Activated T-cell treated with anti-CD3 and anti-CD28 coated beads, Interleukin-2, amount 50 U/mL, for 24 hours (primary cell): Measurements from ENCODE around the gene TPK1.
"Not testable (repeated sequence)": the region's sequence is repeated elsewhere in the genome, so short reads cannot be mapped to it uniquely, and the experiment has no call there.

ENCODE experiments used
- DNase-seq: peaks from one replicate; pipeline ENCODE4 v3.0.0-alpha.2; 2020
- H3K27ac Mint-ChIP-seq: 2 replicates; pipeline ENCODE4 v1.8.0; 2020; ENCODE audit warnings: mild to moderate bottlenecking, mixed read lengths
- H3K27me3 Mint-ChIP-seq: 2 replicates; pipeline ENCODE4 v1.8.0; 2020; ENCODE audit warnings: mixed read lengths
- H3K36me3 Mint-ChIP-seq: 2 replicates; pipeline ENCODE4 v1.8.0; 2020; ENCODE audit warnings: low read depth, mixed read lengths
- H3K4me1 Mint-ChIP-seq: 2 replicates; pipeline ENCODE4 v1.8.0; 2020; ENCODE audit warnings: low read depth, mixed read lengths
- H3K4me3 Mint-ChIP-seq: 2 replicates; pipeline ENCODE4 v1.8.0; 2020; ENCODE audit warnings: mild to moderate bottlenecking, moderate library complexity, mixed read lengths
- H3K9me3 Mint-ChIP-seq: 2 replicates; pipeline ENCODE4 v1.8.0; 2020; ENCODE audit warnings: mixed read lengths

TPK1 gene

DNA sequence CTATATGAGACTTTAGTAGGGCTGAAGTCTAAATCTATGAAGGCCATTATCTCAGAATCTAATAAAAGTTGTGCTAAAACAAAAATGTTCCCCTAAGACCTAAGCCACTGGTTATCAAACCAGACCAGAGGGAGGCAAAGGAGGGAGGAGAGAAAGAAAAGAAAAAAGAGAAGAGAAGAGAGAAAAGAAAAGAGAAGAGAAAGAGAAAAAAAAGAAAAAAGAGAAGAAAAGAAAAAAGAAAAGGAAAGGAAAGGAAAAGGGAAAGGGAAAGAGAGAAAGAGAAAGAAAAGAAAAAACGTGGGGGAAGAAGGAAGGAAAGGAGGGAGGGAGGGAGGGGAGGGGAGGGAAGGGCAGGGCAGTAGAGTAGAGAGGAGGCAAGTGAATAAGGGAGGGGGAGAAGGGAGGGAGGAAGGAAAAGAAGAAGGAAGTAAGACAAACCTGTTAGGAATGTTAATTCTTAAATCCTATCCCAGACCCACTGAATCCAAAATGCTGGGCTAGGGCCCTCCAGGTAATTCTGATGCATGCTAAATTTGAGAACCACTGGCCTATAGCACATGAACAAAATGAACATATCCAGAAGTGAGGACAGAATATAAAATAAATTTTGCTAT is 98.9 kb downstream of the TPK1 start:
- H3K36me3 Mint-ChIP-seq: no peaks in the 10 kb centered on the region
- H3K27ac Mint-ChIP-seq: no peak overlapping the region
- no peaks in the 10 kb centered on the region for H3K9me3 Mint-ChIP-seq
- H3K4me1 Mint-ChIP-seq: peaks cover 1% of the 10 kb centered on the region
- no peaks in the 10 kb centered on the region for H3K27me3 Mint-ChIP-seq
- H3K4me3 Mint-ChIP-seq: no peak overlapping the region
- DNase-seq: no peak

DNA sequence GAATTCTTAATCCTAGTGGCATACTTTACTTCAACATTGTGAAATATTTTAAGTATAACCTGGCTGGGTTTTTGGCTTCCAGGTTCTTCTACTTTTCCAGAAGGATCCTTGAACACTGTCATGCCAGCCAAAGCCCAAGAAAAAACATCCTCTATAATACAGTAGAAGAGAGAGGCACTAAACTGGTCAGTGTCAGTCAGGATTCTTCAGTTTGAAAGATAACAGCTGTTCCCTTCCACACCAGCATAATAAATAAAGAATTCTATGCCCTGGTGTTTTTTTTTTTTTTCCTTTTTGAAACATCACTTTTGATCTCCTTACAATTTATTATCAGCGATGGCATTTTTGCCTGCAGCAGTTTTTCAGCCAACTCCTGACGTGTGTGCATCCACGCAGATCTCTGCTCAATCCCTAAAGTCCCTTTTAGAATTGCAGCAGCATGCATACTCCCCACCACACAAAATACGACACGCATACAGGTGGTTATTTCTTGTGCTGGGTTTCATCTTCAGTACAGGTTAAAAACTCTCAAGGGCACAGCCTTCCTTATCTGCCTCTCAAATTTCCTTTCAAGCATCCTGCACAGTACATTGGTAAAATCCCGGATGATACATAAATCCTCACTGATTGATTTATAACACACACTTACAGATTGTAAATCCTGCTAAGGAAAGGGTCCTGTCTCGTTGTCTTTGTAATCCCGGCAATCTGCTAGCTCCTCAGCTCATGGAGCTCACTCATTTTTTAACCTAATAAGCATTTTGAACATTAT is 100.2 kb downstream of the TPK1 start:
- no peaks in the 10 kb centered on the region for H3K36me3 Mint-ChIP-seq
- no peaks in the 10 kb centered on the region for H3K9me3 Mint-ChIP-seq
- peaks cover 1% of the 10 kb centered on the region for H3K4me1 Mint-ChIP-seq
- DNase-seq: no peak
- no peak overlapping the region for H3K4me3 Mint-ChIP-seq
- H3K27me3 Mint-ChIP-seq: no peaks in the 10 kb centered on the region
- H3K27ac Mint-ChIP-seq: no peak overlapping the region

DNA sequence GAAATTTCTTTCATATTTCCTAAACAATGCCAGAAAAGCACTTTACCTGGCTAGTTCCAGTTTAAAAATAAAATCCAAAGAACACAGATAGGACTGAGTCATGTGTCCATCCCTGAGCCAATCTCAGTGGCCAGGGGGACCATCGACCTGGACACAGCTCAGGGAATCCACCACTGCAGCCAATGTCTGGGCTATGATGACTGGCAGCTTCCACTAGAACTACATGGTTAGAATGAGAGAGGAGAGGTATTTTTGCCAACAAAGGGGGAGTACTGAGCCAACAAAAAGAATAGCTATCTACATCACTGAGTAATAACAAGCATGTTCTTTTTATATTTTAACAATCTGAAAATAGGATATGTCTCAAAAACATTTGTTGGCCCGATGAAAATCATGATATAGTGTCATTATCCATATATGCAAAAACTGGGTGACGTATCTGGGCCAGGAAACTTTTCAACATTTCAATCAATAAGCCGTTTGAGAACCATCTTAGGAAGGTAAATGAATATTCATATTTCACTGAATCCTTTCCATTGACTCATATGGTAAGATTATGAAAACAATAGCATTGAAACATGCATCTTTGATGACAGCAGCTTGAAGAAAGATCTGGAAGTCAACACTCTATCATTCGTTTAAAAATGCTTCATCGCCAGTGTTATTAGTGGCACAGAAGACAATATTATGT is 104.0 kb downstream of the TPK1 start:
- Mint-ChIP-seq H3K27ac (no peak overlapping the region), H3K36me3 (peaks cover 5% of the 10 kb centered on the region), H3K9me3 (no peaks in the 10 kb centered on the region), H3K27me3 (no peaks in the 10 kb centered on the region), H3K4me1 (no peaks in the 10 kb centered on the region), H3K4me3 (no peak overlapping the region)
- no peak for DNase-seq

DNA sequence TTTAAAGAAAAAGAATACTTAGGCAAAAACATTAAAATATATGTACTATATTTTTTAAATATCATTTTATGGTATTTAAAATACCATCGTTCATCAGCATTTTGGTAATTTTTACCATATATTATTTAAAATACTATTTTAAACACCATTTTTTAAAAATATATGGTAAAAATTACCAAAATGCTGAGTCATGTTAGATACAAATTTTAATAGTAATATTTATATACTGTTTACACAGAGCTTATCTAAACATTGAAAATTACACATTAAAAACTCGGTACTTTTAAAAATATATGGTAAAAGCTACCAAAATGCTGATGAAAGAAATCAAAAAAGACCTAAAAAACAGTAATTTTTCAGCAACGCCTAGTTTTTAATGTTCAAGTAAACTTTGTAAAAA is 105.6 kb downstream of the TPK1 start:
- no peaks in the 10 kb centered on the region for H3K9me3 Mint-ChIP-seq
- no peaks in the 10 kb centered on the region for H3K4me1 Mint-ChIP-seq
- no peak overlapping the region for H3K4me3 Mint-ChIP-seq
- H3K27me3 Mint-ChIP-seq: no peaks in the 10 kb centered on the region
- no peak overlapping the region for H3K27ac Mint-ChIP-seq
- H3K36me3 Mint-ChIP-seq: peaks cover 5% of the 10 kb centered on the region
- DNase-seq: no peak

DNA sequence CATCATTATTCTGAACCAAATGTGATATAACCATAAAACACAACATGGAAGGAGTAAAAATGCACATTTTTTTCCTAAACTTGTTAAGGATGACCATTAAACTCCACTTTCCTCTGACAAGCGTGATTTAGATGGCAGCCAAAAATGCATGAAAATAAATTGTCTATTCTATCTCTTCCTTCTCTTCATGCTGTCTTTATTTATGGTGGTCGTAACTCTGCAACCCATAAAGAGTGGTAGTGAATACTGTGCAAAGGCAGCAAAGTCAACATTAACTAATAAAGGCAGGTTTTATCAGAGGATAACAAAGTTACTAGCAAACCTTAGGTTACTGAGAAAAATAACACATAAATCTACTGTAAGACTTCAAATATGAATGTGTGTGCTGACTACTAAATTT is 106.6 kb downstream of the TPK1 start:
- no peak for DNase-seq
- no peak overlapping the region for H3K27ac Mint-ChIP-seq
- H3K27me3 Mint-ChIP-seq: no peaks in the 10 kb centered on the region
- peaks cover 5% of the 10 kb centered on the region for H3K36me3 Mint-ChIP-seq
- no peaks in the 10 kb centered on the region for H3K9me3 Mint-ChIP-seq
- H3K4me1 Mint-ChIP-seq: no peaks in the 10 kb centered on the region
- no peak overlapping the region for H3K4me3 Mint-ChIP-seq

DNA sequence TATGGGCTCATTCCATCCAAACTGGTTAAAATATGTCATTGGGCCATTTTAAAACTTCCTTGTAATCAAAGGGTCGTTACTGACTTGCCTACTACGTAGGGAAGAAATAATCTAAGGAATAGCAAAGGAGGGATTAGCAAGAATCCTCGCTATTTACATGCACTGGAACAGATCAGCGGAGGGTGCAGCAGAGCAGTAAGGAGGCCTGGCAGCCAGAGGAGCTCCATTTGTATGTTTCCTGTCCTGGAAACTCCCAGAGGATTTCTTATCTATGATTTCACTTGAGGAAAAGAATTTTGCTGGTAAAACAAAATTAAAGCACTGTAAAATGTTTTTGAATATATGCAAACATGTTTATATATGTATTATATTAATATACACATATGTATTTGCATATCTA is 107.3 kb downstream of the TPK1 start:
- no peaks in the 10 kb centered on the region for H3K4me1 Mint-ChIP-seq
- peaks cover 5% of the 10 kb centered on the region for H3K36me3 Mint-ChIP-seq
- no peak overlapping the region for H3K27ac Mint-ChIP-seq
- no peak for DNase-seq
- no peaks in the 10 kb centered on the region for H3K9me3 Mint-ChIP-seq
- no peak overlapping the region for H3K4me3 Mint-ChIP-seq
- H3K27me3 Mint-ChIP-seq: no peaks in the 10 kb centered on the region

DNA sequence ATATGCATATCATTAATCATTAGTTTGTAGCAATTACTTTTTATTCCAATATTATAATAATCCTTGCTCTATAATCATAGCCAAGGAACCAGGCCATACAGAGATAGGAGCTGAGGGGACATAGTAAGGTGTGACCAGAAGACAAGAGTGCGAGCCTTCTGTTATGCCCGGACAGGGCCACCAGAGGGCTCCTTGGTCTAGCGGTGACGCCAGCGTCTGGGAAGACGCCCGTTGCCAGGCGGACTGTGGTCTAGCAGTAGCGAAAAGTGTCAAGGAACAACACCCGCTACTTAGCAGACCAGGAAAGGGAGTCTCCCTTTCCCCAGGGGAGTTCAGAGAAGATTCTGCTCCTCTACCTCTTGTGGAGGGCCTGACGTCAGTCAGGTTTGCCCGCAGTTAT is 109.0 kb downstream of the TPK1 start:
- not testable (repeated sequence) for H3K9me3 Mint-ChIP-seq, H3K27me3 Mint-ChIP-seq, H3K27ac Mint-ChIP-seq, H3K4me3 Mint-ChIP-seq, H3K4me1 Mint-ChIP-seq, DNase-seq, H3K36me3 Mint-ChIP-seq

DNA sequence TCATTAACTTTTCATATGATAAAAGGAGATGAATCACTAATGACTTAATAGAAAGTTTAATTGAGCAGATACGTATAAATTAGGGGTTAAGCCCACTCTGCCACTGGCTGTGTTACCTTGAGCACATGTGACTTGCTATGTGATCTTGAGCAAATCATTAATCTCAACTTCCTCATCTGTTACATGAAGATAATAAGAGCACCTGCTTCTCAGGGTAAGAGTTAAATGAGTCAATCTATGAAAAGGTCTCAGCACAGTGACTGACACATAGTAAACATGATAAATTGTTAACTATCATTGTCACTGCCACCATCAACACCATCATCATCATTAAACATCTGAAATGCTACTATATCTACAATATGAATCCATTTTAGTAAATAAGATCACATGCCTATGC is 110.8 kb downstream of the TPK1 start:
- Mint-ChIP-seq H3K4me3 (no peak overlapping the region), H3K4me1 (peaks cover 2% of the 10 kb centered on the region), H3K9me3 (no peaks in the 10 kb centered on the region), H3K36me3 (peaks cover 10% of the 10 kb centered on the region), H3K27ac (no peak overlapping the region), H3K27me3 (no peaks in the 10 kb centered on the region)
- DNase-seq: no peak

DNA sequence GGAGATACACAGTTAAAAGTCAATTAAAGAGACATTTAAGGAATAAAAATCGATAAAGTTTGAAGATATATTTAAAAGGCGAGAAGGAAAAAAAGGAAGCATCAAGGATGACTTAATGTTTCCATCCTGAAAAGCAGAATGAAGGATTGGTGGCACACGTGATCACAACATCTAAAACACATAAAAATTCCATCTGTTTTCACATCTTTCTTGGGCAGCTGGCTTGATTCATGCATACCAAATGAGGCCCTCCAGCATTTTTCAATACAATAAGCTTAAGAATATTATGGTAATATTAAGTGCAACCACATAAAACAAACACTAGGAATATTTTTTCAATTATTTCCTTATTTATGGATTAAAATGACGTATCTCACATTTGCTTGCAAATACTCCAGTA is 112.6 kb downstream of the TPK1 start:
- no peaks in the 10 kb centered on the region for H3K9me3 Mint-ChIP-seq
- no peak overlapping the region for H3K4me3 Mint-ChIP-seq
- H3K27me3 Mint-ChIP-seq: no peaks in the 10 kb centered on the region
- DNase-seq: no peak
- H3K36me3 Mint-ChIP-seq: peaks cover 11% of the 10 kb centered on the region
- peaks cover 2% of the 10 kb centered on the region for H3K4me1 Mint-ChIP-seq
- H3K27ac Mint-ChIP-seq: no peak overlapping the region

DNA sequence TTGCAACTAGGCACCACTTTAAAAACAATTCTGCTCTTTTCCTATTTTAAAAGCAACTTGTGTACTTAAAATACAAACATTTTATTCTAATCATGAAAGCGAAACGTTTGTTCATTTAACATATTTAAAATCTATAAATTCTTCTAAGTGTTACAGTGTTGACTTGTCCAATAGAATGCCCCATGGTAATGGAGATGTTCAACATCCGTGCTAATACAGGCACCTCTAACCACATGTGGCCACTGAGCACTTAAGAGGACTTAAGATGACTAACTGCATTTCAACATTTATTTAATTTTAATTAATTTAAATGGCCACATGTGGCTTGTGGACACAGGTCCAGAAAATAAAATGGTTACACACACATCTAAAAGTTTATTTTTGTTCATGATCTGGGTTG is 115.1 kb downstream of the TPK1 start:
- H3K27me3 Mint-ChIP-seq: no peaks in the 10 kb centered on the region
- no peak for DNase-seq
- H3K36me3 Mint-ChIP-seq: peaks cover 6% of the 10 kb centered on the region
- H3K9me3 Mint-ChIP-seq: no peaks in the 10 kb centered on the region
- no peak overlapping the region for H3K4me3 Mint-ChIP-seq
- H3K4me1 Mint-ChIP-seq: peaks cover 2% of the 10 kb centered on the region
- no peak overlapping the region for H3K27ac Mint-ChIP-seq

DNA sequence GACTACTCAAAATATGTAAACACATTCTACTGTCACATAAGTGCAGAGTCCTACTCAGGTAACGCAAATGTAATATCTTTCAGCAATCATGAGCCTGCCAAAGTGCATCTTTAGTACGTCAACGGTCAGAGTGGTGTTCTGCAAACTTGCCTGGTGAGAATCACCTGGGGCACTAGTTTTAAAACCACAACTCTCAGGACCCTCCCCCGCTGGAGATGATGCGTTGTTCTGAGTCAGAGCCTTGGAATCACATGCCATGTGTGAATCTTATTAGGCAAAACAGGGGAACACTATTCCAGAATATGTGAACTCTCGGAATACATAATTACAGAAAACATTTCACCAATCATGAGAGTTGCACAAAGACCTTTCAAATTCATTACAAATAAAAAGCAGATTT is 115.7 kb downstream of the TPK1 start:
- H3K9me3 Mint-ChIP-seq: no peaks in the 10 kb centered on the region
- H3K4me1 Mint-ChIP-seq: peaks cover 2% of the 10 kb centered on the region
- no peak overlapping the region for H3K4me3 Mint-ChIP-seq
- H3K27ac Mint-ChIP-seq: no peak overlapping the region
- H3K27me3 Mint-ChIP-seq: no peaks in the 10 kb centered on the region
- no peak for DNase-seq
- H3K36me3 Mint-ChIP-seq: peaks cover 6% of the 10 kb centered on the region

DNA sequence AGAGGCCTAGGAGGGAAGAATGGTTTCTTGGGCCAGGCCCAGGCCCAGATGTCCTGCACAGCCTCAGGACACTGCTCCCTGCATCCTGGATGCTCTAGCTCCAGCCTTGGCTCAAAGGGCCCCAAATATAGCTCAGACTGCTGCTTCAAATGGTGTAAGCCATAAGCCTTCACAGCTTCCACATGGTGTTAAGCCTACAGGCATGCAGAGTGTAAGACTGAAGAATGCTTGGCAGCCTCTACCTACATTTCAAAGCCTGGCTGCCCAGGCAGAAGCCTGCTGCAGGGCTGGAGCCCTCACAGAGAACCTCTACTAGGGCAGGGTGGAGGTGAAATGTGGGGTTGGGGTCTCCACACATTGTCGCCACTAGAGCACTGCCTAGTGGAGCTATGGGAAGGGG is 118.1 kb downstream of the TPK1 start:
- Mint-ChIP-seq H3K27ac (no peak overlapping the region), H3K4me1 (peaks cover 15% of the 10 kb centered on the region), H3K27me3 (no peaks in the 10 kb centered on the region), H3K36me3 (peaks cover 6% of the 10 kb centered on the region), H3K9me3 (no peaks in the 10 kb centered on the region), H3K4me3 (no peak overlapping the region)
- DNase-seq: no peak

DNA sequence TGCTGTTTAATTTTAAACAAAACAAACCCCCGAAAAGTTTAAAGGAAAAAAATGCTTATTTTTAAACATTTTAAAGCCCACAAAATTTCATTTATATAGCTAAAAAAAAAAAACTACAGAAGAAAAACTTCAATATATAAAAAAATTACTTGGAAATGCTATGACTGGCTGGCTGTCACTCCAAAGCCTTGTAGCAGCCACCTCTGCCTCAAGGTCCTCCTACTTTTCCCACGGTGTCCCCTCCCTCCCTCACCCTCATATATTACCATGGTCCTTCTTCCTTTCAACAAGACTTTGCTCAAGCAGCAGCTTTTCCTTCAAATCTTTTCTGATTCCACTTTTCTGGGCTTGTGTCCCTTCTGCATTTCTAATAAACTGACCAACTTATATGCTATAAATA is 122.0 kb downstream of the TPK1 start:
- no peaks in the 10 kb centered on the region for H3K27me3 Mint-ChIP-seq
- no peak for DNase-seq
- peaks cover 19% of the 10 kb centered on the region for H3K4me1 Mint-ChIP-seq
- no peak overlapping the region for H3K4me3 Mint-ChIP-seq
- no peak overlapping the region for H3K27ac Mint-ChIP-seq
- no peaks in the 10 kb centered on the region for H3K36me3 Mint-ChIP-seq
- no peaks in the 10 kb centered on the region for H3K9me3 Mint-ChIP-seq

DNA sequence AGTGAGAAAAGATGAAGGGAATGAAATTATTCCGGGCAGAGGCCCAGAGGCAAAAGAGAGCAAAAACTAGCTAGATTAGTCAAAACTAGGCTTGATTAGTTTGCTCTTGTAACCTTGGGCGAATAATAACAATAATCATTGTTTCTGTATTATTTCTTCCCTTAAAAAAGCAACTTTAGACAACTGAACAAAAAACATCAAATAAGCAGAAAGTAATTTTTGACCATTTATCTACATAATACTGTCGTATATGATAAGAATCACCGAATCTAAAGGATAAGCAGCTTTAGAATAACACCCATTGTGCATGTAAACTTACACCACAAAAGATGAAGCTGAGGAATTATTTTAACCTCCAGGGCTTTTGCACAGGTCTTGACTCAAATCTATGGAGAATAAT is 125.1 kb downstream of the TPK1 start:
- DNase-seq: no peak
- H3K36me3 Mint-ChIP-seq: no peaks in the 10 kb centered on the region
- H3K4me1 Mint-ChIP-seq: peaks cover 19% of the 10 kb centered on the region
- H3K27ac Mint-ChIP-seq: no peak overlapping the region
- no peak overlapping the region for H3K4me3 Mint-ChIP-seq
- H3K9me3 Mint-ChIP-seq: no peaks in the 10 kb centered on the region
- H3K27me3 Mint-ChIP-seq: no peaks in the 10 kb centered on the region

DNA sequence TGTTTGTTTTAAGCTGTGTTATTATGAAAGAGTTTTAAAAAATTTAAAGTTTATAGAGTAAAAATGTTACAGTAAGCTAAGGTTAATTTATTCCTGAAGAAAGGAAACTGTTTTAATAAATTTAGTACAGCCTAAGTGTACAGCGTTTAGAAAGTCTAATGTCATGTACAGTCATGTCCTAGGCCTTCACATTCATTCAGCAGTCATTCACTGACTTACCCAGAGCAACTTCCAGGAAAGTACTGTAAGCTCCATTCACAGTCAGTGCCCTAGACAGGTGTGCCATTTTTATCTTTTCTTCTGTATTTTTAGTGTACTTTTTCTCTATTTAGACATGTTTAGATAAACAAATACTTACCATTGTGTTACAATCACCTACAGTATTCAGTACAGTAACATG is 126.8 kb downstream of the TPK1 start:
- peaks cover 12% of the 10 kb centered on the region for H3K4me1 Mint-ChIP-seq
- no peak for DNase-seq
- H3K27me3 Mint-ChIP-seq: no peaks in the 10 kb centered on the region
- peaks cover 9% of the 10 kb centered on the region for H3K36me3 Mint-ChIP-seq
- H3K4me3 Mint-ChIP-seq: no peak overlapping the region
- no peak overlapping the region for H3K27ac Mint-ChIP-seq
- no peaks in the 10 kb centered on the region for H3K9me3 Mint-ChIP-seq
